Measurements from ENCODE around the gene ZNF423. TPM values are rescaled to one million over a fixed set of nuclear protein-coding genes. Genes with fewer than 3 reads are reported as not detected.

Gene ZNF423
- polyA plus RNA-seq, 1 donor from 2014 or later = 4.5 TPM

DNA sequence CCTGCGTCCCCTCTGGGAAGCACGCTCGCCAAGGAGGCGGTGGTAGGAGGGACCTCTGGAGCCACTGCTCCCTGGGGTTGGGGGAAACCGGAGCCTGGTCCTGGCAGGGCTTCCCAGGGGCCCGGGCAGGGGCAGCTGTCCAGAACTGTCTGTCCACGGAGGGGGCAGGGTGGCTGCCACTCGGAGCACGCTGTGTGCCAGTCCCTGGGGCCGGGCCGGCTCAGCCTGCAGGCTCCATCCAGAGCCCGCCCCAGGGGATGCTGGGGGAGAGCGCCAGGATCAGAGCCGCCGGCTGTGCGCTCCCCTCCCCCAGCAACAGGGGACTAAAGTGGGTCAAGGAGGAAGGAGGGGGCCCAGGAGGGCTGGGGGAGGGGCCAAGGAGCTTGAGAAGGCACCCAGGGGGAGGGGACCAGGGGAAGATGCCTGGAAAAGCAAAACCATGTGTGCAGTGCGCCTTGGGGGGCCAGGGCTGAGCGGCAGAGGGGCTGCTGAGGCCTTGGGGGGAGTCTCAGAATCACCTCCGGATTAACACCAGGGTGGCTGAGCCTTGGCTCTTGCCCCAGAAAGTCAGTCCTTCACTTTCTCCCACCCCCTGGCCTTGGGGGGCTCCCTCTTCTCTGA is 21.3 kb downstream of the ZNF423 start:
- Histone ChIP-seq H3K27ac (ENCODE audit: low read length) (no peak overlapping the region), H3K4me2 (ENCODE audit: low read length) (no peak overlapping the region), H3K9ac (ENCODE audit: low read length) (no peak overlapping the region), H3K36me3 (ENCODE audit: insufficient read depth, low read length) (no peaks in the 10 kb centered on the region), H3K79me2 (replicated peaks; ENCODE audit: insufficient read depth, low read length) (peaks cover 73% of the 10 kb centered on the region), H2AFZ (ENCODE audit: low read depth, low read length) (no peak overlapping the region), H3K27me3 (ENCODE audit: insufficient read depth, low read depth, low read length) (no peaks in the 10 kb centered on the region), H3K4me3 (ENCODE audit: low read length) (no peak overlapping the region), H3K9me2 (ENCODE audit: insufficient read depth, low read length) (no peaks in the 10 kb centered on the region), H3F3A (ENCODE audit: insufficient read depth, low read length, poor library complexity, severe bottlenecking) (no peaks in the 10 kb centered on the region), H3K9me3 (ENCODE audit: low read length) (no peaks in the 10 kb centered on the region), H4K20me1 (ENCODE audit: insufficient read depth) (no peaks in the 10 kb centered on the region)
- TF ChIP-seq, protein P1, sequence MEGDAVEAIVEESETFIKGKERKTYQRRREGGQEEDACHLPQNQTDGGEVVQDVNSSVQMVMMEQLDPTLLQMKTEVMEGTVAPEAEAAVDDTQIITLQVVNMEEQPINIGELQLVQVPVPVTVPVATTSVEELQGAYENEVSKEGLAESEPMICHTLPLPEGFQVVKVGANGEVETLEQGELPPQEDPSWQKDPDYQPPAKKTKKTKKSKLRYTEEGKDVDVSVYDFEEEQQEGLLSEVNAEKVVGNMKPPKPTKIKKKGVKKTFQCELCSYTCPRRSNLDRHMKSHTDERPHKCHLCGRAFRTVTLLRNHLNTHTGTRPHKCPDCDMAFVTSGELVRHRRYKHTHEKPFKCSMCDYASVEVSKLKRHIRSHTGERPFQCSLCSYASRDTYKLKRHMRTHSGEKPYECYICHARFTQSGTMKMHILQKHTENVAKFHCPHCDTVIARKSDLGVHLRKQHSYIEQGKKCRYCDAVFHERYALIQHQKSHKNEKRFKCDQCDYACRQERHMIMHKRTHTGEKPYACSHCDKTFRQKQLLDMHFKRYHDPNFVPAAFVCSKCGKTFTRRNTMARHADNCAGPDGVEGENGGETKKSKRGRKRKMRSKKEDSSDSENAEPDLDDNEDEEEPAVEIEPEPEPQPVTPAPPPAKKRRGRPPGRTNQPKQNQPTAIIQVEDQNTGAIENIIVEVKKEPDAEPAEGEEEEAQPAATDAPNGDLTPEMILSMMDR (IDR thresholded peaks at IDR 0.05; ENCODE audit: poor library complexity, severe bottlenecking) = no peak
- no peak for TF ChIP-seq MXI1 (conservative IDR thresholded peaks at IDR 0.05; ENCODE audit: poor library complexity, severe bottlenecking)
- TF ChIP-seq POLR2AphosphoS5 (IDR thresholded peaks at IDR 0.05) = no peak
- no peak for TF ChIP-seq RAD21 (conservative IDR thresholded peaks at IDR 0.05)
- no peak for TF ChIP-seq EZH2 (IDR thresholded peaks at IDR 0.05; ENCODE audit: borderline replicate concordance, insufficient read depth, low read length, poor library complexity, severe bottlenecking)
- no peak for TF ChIP-seq EP300 (conservative IDR thresholded peaks at IDR 0.05; ENCODE audit: poor library complexity, severe bottlenecking)
- TF ChIP-seq, protein P2, sequence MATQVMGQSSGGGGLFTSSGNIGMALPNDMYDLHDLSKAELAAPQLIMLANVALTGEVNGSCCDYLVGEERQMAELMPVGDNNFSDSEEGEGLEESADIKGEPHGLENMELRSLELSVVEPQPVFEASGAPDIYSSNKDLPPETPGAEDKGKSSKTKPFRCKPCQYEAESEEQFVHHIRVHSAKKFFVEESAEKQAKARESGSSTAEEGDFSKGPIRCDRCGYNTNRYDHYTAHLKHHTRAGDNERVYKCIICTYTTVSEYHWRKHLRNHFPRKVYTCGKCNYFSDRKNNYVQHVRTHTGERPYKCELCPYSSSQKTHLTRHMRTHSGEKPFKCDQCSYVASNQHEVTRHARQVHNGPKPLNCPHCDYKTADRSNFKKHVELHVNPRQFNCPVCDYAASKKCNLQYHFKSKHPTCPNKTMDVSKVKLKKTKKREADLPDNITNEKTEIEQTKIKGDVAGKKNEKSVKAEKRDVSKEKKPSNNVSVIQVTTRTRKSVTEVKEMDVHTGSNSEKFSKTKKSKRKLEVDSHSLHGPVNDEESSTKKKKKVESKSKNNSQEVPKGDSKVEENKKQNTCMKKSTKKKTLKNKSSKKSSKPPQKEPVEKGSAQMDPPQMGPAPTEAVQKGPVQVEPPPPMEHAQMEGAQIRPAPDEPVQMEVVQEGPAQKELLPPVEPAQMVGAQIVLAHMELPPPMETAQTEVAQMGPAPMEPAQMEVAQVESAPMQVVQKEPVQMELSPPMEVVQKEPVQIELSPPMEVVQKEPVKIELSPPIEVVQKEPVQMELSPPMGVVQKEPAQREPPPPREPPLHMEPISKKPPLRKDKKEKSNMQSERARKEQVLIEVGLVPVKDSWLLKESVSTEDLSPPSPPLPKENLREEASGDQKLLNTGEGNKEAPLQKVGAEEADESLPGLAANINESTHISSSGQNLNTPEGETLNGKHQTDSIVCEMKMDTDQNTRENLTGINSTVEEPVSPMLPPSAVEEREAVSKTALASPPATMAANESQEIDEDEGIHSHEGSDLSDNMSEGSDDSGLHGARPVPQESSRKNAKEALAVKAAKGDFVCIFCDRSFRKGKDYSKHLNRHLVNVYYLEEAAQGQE (IDR thresholded peaks at IDR 0.05; ENCODE audit: borderline replicate concordance) = no peak
- TF ChIP-seq TAF1 (IDR thresholded peaks at IDR 0.05; ENCODE audit: low read depth) = no peak
- TF ChIP-seq SMC3 (conservative IDR thresholded peaks at IDR 0.05; ENCODE audit: poor library complexity) = no peak

DNA sequence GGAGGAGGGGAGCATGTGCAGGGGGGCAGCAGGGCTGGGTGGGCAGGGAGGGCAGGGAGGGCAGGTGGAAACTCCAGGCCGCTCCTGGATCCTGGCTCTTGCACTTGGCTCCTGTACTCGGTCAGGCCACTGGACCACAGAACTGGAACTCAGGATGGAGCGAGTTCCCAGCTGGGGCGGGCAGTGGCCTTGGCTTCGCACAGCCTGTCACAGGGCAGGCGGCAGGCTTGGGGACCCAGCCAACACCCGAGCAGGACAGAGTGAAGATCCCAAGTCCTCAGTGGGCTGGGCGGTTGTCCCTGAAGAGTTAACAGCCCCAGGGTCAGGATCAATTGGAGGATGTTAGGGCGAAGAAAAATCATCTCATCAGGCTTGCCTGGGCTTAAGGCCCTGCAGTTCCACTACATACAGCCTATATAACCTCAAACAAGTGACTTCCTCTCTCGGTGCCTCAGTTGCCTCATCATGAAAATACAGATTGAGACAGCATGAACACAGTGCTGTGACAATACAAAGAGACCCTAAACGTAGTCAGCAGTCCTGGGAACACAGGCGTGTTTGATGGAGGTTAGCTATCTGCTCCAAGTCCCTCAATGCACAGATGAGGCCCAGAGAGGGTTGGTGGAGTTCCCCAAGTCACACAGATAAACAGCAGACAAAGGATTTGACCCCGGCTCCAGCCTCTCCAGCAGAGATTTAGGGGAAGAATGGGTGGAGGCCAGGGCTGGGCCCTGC is 21.9 kb downstream of the ZNF423 start:
- Histone ChIP-seq H3K27me3 (ENCODE audit: insufficient read depth, low read depth, low read length) (no peaks in the 10 kb centered on the region), H3K36me3 (ENCODE audit: insufficient read depth, low read length) (no peaks in the 10 kb centered on the region), H3K79me2 (replicated peaks; ENCODE audit: insufficient read depth, low read length) (peaks cover 75% of the 10 kb centered on the region), H3K4me3 (ENCODE audit: low read length) (no peak overlapping the region), H3K9me2 (ENCODE audit: insufficient read depth, low read length) (no peaks in the 10 kb centered on the region), H3K27ac (ENCODE audit: low read length) (no peak overlapping the region), H4K20me1 (ENCODE audit: insufficient read depth) (no peaks in the 10 kb centered on the region), H2AFZ (ENCODE audit: low read depth, low read length) (no peak overlapping the region), H3K9ac (ENCODE audit: low read length) (no peak overlapping the region), H3K9me3 (ENCODE audit: low read length) (no peaks in the 10 kb centered on the region), H3K4me2 (ENCODE audit: low read length) (no peak overlapping the region), H3F3A (ENCODE audit: insufficient read depth, low read length, poor library complexity, severe bottlenecking) (no peaks in the 10 kb centered on the region)
- TF ChIP-seq MXI1 (conservative IDR thresholded peaks at IDR 0.05; ENCODE audit: poor library complexity, severe bottlenecking) (no peak), EP300 (conservative IDR thresholded peaks at IDR 0.05; ENCODE audit: poor library complexity, severe bottlenecking) (no peak), SMC3 (conservative IDR thresholded peaks at IDR 0.05; ENCODE audit: poor library complexity) (no peak), RAD21 (conservative IDR thresholded peaks at IDR 0.05) (no peak), TAF1 (IDR thresholded peaks at IDR 0.05; ENCODE audit: low read depth) (no peak), POLR2AphosphoS5 (IDR thresholded peaks at IDR 0.05) (no peak), EZH2 (IDR thresholded peaks at IDR 0.05; ENCODE audit: borderline replicate concordance, insufficient read depth, low read length, poor library complexity, severe bottlenecking) (no peak)
- TF ChIP-seq, protein P1 (IDR thresholded peaks at IDR 0.05; ENCODE audit: poor library complexity, severe bottlenecking) = no peak
- TF ChIP-seq, protein P2 (IDR thresholded peaks at IDR 0.05; ENCODE audit: borderline replicate concordance) = no peak
